GM12875 (cell line): Measurements from ENCODE around the gene ELF2.
"Not testable (repeated sequence)": the region's sequence is repeated elsewhere in the genome, so short reads cannot be mapped to it uniquely, and the experiment has no call there.

Experiments
- H3K4me3 ChIP-seq: one replicate; pipeline ENCODE4 v1.5.1; 2011; ENCODE audit warnings: low read depth, low read length, control low read depth
- TF ChIP-seq, protein P1 (sequence below): IDR thresholded peaks from 2 replicates; pipeline ENCODE4 v1.5.1; 2011; ENCODE audit warnings: low read depth, mild to moderate bottlenecking, control low read depth, inconsistent platforms, low read length, moderate library complexity, borderline replicate concordance; ENCODE audit not compliant: insufficient read depth

ELF2 gene

DNA sequence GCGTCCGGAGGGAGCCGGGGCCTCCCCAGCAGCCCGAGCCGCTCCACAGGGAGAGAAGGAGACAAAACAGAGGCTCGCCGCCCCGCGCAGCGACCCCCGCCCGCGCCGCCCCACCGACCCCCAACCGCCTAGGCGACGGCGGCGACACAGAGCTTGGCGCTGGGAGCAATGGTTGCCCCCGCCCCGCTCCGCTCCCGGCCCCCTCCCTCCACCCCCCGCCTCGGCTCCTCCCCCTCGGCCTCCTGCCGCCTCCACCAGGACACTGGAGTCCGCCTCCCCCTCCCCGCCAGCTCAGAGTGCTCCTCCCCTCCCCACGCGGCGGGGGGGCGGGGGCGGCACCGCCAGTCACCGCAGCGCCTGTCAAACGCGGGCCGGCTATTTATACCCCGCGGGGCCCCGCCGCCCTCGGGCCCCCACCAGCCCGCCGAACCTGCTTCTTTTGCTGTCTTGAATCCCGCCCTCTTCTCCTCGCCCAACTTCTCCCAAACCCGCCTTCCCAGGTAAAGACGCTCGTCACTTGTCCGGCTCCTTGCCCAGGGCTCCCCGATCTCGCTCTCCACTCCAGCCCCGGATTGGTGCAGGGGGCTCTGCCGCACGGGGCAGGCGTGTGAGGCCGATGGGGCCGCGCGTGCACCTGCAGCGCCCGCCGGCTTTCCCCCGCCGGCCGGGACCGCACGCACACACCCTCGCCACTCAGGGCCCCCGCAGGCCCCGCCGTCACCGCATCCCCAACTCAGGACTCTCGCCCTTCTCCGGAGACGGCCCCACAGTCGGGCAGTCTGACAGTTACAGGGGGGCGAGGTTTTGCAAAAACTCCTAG, at the start of gene ELF2:
Gene ELF2, minus strand, starts transcription at position 170 of the 820 bp plus-strand sequence. CDS start 39,517 bp downstream, outside the sequence.
- TF ChIP-seq, protein P1, sequence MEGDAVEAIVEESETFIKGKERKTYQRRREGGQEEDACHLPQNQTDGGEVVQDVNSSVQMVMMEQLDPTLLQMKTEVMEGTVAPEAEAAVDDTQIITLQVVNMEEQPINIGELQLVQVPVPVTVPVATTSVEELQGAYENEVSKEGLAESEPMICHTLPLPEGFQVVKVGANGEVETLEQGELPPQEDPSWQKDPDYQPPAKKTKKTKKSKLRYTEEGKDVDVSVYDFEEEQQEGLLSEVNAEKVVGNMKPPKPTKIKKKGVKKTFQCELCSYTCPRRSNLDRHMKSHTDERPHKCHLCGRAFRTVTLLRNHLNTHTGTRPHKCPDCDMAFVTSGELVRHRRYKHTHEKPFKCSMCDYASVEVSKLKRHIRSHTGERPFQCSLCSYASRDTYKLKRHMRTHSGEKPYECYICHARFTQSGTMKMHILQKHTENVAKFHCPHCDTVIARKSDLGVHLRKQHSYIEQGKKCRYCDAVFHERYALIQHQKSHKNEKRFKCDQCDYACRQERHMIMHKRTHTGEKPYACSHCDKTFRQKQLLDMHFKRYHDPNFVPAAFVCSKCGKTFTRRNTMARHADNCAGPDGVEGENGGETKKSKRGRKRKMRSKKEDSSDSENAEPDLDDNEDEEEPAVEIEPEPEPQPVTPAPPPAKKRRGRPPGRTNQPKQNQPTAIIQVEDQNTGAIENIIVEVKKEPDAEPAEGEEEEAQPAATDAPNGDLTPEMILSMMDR: no peak
- H3K4me3 ChIP-seq: peak within 1 kb of the TSS; percentile 99

DNA sequence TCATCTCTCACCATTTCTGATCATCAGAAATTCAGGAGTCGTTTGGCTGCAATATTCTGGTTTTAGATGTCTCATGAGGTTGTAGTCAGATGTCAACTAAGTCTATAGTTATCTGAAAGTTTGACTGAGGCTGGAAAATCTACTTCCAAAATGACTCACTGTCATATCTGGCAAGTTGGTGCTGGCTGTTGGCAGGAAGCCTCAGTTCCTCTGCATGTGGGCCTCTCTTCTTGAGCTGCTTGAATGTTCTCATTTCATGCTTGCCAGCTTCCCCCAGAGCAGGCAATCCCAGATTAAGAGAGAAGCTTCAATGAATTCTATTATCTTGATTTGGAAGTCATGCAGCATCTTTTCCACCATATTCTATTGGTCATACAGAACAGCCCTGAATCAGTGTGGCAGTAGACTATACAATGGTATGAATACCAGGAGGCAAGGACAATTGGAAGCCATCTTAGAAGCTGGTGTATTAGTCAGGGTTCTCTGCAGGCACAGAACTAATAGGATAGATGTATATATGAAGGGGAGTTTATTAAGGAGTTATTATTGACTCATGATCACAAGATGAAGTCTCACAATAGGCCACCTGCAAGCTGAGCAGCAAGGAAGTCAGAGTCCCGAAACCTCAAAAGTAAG, 46.8 kb upstream of the ELF2 start:
- H3K4me3 ChIP-seq: no peak overlapping the region
- TF ChIP-seq, protein P1: no peak

DNA sequence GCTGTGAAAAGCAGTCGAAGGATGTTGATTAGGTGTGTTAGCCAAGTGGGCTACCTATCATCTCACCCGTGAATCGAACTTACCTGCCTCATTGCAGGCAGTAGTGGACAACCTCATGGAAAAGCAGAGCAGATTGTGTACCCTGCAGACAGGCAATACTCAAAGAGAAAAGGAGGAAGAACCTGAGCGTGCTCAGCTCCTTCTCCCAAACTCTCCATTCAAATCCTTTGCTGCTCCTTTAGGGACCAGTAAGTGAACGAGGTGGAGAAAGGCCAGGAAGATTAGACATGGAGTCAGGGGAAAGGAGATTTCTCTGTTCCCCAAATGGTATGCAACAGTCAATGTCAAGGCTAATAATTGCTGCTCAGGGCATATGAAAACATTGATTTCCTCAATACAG, 45.2 kb upstream of the ELF2 start:
- no peak overlapping the region for H3K4me3 ChIP-seq
- TF ChIP-seq, protein P1: no peak

DNA sequence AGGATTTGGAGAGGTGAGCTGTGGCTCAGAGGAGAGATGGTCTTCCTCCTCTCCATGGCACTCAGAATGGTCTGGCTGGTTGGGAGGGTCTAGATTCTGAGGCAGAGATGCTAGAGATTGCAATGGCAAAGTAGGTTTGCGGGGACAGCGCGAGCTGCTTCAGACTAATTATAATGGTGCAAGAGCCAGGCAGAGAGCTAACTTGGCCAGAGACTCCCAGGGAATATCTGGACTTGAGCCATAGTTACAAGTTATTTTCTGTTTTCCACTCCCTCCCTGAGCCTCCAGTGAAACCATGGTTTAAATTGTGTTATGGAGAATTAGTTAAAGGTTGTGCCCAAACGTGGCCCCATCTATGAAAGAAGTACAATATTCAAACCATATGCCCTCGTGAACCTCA, 44.7 kb upstream of the ELF2 start:
- TF ChIP-seq, protein P1: no peak
- no peak overlapping the region for H3K4me3 ChIP-seq

DNA sequence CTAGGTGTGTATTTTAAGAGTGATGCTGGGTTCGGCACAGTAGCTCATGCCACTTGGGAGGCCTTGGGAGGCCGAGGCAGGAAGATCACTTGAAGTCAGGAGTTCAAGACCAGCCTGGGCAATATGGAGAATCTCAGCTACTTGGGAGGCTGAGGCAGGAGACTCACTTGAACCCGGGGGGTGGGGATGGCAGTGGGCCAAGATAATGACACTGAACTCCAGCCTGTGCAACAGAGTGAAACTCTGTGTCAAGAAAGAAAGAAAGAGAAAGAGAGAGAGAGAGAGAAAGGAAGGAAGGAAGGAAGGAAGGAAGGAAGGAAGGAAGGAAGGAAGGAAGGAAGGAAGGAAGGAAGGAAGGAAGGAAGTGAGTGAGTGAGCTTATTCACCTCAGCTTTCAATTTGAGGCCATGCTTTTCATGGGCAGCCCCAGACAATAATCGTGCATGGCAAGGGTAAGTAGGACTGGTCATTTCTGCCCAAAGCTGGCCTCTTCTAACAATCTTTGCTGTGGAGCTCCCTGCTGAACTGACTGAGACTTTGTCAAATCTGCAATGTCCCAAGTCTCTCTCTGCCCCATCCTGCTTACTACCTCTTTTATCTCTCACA, 42.5 kb upstream of the ELF2 start:
- TF ChIP-seq, protein P1: no peak
- no peak overlapping the region for H3K4me3 ChIP-seq

DNA sequence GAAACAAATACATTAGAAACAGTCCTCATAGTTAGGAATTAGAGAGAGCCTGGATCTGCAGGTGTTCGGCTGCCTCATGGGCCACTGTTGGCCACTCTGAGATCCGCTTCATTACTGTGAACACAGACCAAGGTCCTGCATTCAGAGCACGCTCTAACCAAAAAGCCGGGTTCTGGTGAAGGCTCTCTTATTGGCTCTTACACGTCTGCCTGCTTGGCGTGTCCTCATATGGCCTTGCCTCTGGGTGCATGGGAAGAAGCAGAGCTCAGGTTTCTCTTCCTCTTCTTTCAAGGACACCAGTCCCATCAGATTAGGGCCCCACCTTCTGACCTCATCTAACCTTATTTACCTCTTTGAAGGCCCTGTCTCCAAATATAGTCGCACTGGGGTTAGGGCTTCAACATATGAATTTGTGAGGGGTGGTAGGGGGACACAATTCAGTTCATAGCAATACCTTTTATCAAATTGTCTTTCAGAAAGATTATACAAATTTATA, 37.1 kb upstream of the ELF2 start:
- TF ChIP-seq, protein P1: no peak
- no peak overlapping the region for H3K4me3 ChIP-seq

DNA sequence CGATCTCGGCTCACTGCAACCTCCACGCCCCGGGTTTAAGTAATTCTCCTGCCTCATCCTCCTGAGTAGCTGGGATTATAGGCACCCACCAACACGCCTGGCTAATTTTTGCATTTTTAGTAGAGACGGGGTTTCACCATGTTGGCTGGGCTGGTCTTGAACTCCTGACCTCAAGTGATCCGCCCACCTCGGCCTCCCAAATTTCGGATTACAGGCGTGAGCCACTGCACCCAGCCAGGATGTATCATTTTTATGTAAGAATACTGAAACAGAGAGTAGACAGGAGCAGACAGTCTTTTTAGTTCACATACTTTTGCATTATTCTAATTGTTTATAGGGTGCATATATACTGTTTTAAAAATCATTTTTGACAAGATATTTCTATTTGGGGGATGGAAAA, 36.6 kb upstream of the ELF2 start:
- H3K4me3 ChIP-seq: not testable (repeated sequence)
